GM12865 (cell line): ENCODE measurements around the gene CXCR3.

Source experiments
- DNase-seq: peaks from one replicate; pipeline ENCODE4 v3.0.0; 2010; ENCODE audit warnings: low read depth
- H3K4me3 ChIP-seq: 2 replicates; pipeline ENCODE4 v1.5.1; 2011; ENCODE audit warnings: mild to moderate bottlenecking, low read depth, low read length, control low read depth
- CTCF ChIP-seq: IDR thresholded peaks from 2 replicates; pipeline ENCODE4 v1.5.1; 2011; ENCODE audit warnings: low read length, control low read depth, low read depth, inconsistent platforms; ENCODE audit not compliant: insufficient read depth; ENCODE audit errors: missing control alignments

Gene CXCR3

GRCh38 chrX:71634366-71634765 is 16.1 kb upstream of the CXCR3 start:
- TF ChIP-seq CTCF, result no peak
- no peak overlapping the region for H3K4me3 ChIP-seq
- DNase-seq, result no peak

GRCh38 chrX:71632923-71633657 is 14.8 kb upstream of the CXCR3 start:
- no peak for DNase-seq
- H3K4me3 ChIP-seq, result no peak overlapping the region
- TF ChIP-seq CTCF, result no peak

DNA sequence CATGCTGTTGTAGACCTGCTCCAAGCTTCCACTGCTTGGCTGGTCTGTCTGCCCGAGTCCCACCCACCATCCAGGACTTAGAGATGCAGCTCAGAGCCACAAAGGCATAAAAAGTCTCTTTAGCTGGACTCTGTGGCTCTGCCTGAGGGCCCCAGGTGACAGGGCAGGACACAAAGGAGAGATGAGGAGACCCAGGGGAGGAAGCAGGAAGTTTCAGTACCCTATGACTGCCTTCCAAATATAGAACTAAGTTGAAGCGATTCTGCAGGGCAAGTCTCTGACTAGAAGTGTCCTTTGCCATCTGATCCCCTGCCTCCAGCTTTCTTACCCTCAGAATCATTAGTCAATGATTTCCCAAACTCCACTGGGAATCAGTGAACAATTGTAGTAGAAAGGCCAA is 11.2 kb upstream of the CXCR3 start:
- TF ChIP-seq CTCF, result no peak
- peak; percentile 57 for DNase-seq
- no peak overlapping the region for H3K4me3 ChIP-seq

DNA sequence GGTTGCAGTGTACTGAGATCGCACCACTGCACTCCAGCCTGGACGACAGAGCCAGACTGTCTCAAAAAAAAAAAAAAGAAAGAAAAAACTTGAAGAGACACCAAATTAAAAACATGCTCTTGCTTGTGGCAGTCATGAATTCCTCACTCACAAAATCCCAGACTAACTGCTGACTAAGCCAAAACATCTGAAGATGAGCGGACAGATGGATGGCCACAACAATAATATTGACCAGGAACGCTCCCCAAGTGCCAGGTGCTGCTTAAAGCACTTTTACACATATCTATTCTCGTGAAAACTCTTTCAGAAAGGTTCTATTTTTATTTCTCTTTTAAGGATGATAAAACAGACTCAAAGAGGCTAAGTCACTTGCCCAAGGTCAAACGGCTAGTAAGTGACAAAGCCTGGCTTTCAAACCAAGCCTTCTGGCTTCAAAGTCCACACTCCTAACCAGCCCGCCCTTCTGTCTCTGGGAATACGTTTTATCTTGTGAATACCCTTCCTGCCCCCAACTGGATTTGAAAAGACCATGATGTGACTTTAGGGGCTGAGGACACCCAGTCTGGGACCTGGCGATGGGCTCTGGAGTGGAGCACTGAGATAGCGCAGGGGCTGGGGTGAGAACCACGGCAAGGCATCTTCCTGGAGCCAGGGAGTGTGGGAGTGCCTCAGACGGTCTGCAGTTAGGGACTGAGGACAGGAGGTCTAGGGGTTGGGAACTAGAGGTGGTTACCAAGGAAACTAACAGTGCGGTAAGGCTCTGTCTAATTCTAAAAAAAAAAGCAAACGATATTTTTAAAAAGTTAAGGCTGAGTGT is 9.5 kb upstream of the CXCR3 start:
- TF ChIP-seq CTCF, result no peak
- no peak for DNase-seq
- no peak overlapping the region for H3K4me3 ChIP-seq

- no peak for DNase-seq
- no peak overlapping the region for H3K4me3 ChIP-seq
- TF ChIP-seq CTCF, result no peak
These were observed 8.3 kb upstream of the CXCR3 start for GRCh38 chrX:71626576-71626975.

DNA sequence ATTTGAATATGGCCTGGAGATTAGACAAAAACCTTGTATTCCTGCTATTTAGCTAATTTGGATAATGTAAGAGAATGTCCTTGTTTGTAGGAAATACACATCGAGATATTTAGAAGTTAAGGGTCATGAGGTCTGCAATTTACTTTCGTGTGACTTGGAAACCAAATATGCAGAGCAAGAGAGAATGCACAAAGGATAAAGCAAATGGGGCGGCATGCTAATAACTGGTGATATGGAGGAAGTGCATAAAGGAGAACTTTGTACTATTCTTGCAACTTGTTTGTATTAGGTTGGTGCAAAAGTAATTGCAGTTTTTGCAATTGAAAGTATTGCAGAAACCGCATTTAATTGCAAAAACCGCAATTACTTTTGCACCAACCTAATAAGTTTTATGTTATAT is 7.2 kb upstream of the CXCR3 start:
- no peak for TF ChIP-seq CTCF
- no peak for DNase-seq

More for the DNA sequence above, 7.2 kb upstream of the CXCR3 start:
- H3K4me3 ChIP-seq, result no peak overlapping the region
